HG03196 (cell line): ENCODE results near the gene ZFR.
"Not testable (repeated sequence)": the region's sequence is repeated elsewhere in the genome, so short reads cannot be mapped to it uniquely, and the experiment has no call there.

ENCODE experiments used
- ATAC-seq: cut with Tn5 transposase; IDR thresholded peaks from one replicate; pipeline ENCODE4 v1.9.1; 2021; ENCODE audit not compliant: unreplicated experiment

Gene ZFR

GRCh38 chr5:32413466-32414263 lies 30.9 kb downstream of the ZFR start:
- no peak for ATAC-seq

- no peak for ATAC-seq
Observed at GRCh38 chr5:32410630-32411029, 33.9 kb downstream of the ZFR start.

- no peak for ATAC-seq
Observed at GRCh38 chr5:32406650-32407049, 37.9 kb downstream of the ZFR start.

GRCh38 chr5:32405507-32405906 lies 39.0 kb downstream of the ZFR start:
- ATAC-seq, result no peak

- no peak for ATAC-seq
Observed at GRCh38 chr5:32403760-32404159, 40.8 kb downstream of the ZFR start.

- ATAC-seq, result no peak
Observed at GRCh38 chr5:32400401-32400800, 44.1 kb downstream of the ZFR start.

- ATAC-seq, result not testable (repeated sequence)
Observed at GRCh38 chr5:32398754-32399153, 45.8 kb downstream of the ZFR start.

GRCh38 chr5:32394981-32395380 lies 49.6 kb downstream of the ZFR start:
- no peak for ATAC-seq

GRCh38 chr5:32392039-32392438 lies 52.5 kb downstream of the ZFR start:
- no peak for ATAC-seq

GRCh38 chr5:32390819-32391591 lies 53.5 kb downstream of the ZFR start:
- no peak for ATAC-seq

GRCh38 chr5:32388432-32389129 lies 56.0 kb downstream of the ZFR start:
- ATAC-seq, result no peak

GRCh38 chr5:32387841-32388240 lies 56.7 kb downstream of the ZFR start:
- no peak for ATAC-seq

GRCh38 chr5:32387211-32387610 lies 57.3 kb downstream of the ZFR start:
- no peak for ATAC-seq

GRCh38 chr5:32384621-32385020 lies 59.9 kb downstream of the ZFR start:
- no peak for ATAC-seq

- no peak for ATAC-seq
Observed at GRCh38 chr5:32383586-32383985, 61.0 kb downstream of the ZFR start.

- ATAC-seq, result no peak
Observed at GRCh38 chr5:32383065-32383464, 61.5 kb downstream of the ZFR start.

GRCh38 chr5:32379421-32379820 lies 65.1 kb downstream of the ZFR start:
- no peak for ATAC-seq

- no peak for ATAC-seq
Observed at GRCh38 chr5:32378966-32379365, 65.6 kb downstream of the ZFR start.

- no peak for ATAC-seq
Observed at GRCh38 chr5:32369542-32370155, 74.9 kb downstream of the ZFR start.

- ATAC-seq, result no peak
Observed at GRCh38 chr5:32369032-32369431, 75.5 kb downstream of the ZFR start.

GRCh38 chr5:32367271-32367670 lies 77.3 kb downstream of the ZFR start:
- ATAC-seq, result not testable (repeated sequence)
